Vagina (tissue), 2 donors: ENCODE measurements around the gene KIF16B. TPM values are rescaled to one million over a fixed set of nuclear protein-coding genes. Genes with fewer than 3 reads are reported as not detected.

Experiments
- DNase-seq, 2 donors: peaks; one replicate each; pipeline ENCODE4 v3.0.0-alpha.2; 2017; ENCODE audit errors: extremely low spot score in 2 of 2
- H3K27ac ChIP-seq: fragments of 200-600 bp; sonication (generic); one replicate; pipeline ENCODE4 v1.5.1; 2019
- H3K27me3 ChIP-seq: fragments of 200-600 bp; sonication (generic); one replicate; pipeline ENCODE4 v1.5.1; 2019
- H3K36me3 ChIP-seq, 2 donors: fragments of 200-600 bp; sonication (generic); one replicate each; pipeline ENCODE4 v1.5.1; 2017 to 2019
- H3K4me1 ChIP-seq: fragments of 200-600 bp; sonication (generic); one replicate; pipeline ENCODE4 v1.5.1; 2019
- H3K4me3 ChIP-seq, 2 donors: fragments of 200-600 bp; sonication (generic); 1 replicate in 1 of 2; 2 replicates in 1 of 2; pipeline ENCODE4 v1.5.1; 2016 to 2019
- H3K9me3 ChIP-seq: fragments of 200-600 bp; sonication (generic); one replicate; pipeline ENCODE4 v1.5.1; 2019
- POLR2A ChIP-seq, 2 donors: fragments of 450-650 bp; IDR thresholded peaks; one replicate each; pipeline ENCODE4 v1.6.1; 2017; ENCODE audit warnings: antibody characterized with exemption in 2 of 2, mild to moderate bottlenecking in 2 of 2, moderate library complexity in 2 of 2
- POLR2AphosphoS5 ChIP-seq, 2 donors: sonication (generic); formaldehyde crosslinking; IDR thresholded peaks; one replicate each; pipeline ENCODE4 v1.9.0; 2017; ENCODE audit warnings: antibody characterized with exemption in 2 of 2, mild to moderate bottlenecking in 2 of 2, low read depth in 1 of 2; ENCODE audit not compliant: insufficient read depth in 1 of 2
- intact Hi-C: fragments of 100-400 bp; cut with DNase I; formaldehyde crosslinking; loops from one replicate; pipeline ENCODE4 v1.15.1; 2023
- total RNA-seq: library from RNA; depleted of rRNA; stranded (reverse); fragments of >200 nt; gene quantifications from one replicate; pipeline ENCODE4 v1.2.3, GENCODE V29; 2016
- TF ChIP-seq, protein P1 (sequence below), 3 experiments: fragments of 450-650 bp in 2 of 3; fragments of 200-600 bp in 1 of 3; sonication (generic) in 1 of 3; IDR thresholded peaks; one replicate each; pipeline ENCODE4 v1.5.1; 2017 to 2019; ENCODE audit warnings: antibody characterized with exemption in 3 of 3, mild to moderate bottlenecking in 2 of 3, moderate library complexity in 2 of 3

Gene KIF16B
- total RNA-seq, 1 donor from 2014 or later = 27.7 TPM

GRCh38 chr20:16337707-16338106 lies 235.5 kb downstream of the KIF16B start:
- Histone ChIP-seq H3K9me3 (no peaks in the 10 kb centered on the region), H3K27me3 (no peaks in the 10 kb centered on the region), H3K4me3 (no peak overlapping the region), H3K4me1 (no peaks in the 10 kb centered on the region), H3K36me3 (peaks cover 0 to 15% of the 10 kb centered on the region in 2 donors), H3K27ac (no peak overlapping the region)
- no peak for DNase-seq
- no peak for TF ChIP-seq POLR2A (IDR thresholded peaks at IDR 0.05)
- TF ChIP-seq POLR2AphosphoS5 (IDR thresholded peaks at IDR 0.05; ENCODE audit: insufficient read depth in 1 of 2, low read depth in 1 of 2) = no peak
- TF ChIP-seq, protein P1, sequence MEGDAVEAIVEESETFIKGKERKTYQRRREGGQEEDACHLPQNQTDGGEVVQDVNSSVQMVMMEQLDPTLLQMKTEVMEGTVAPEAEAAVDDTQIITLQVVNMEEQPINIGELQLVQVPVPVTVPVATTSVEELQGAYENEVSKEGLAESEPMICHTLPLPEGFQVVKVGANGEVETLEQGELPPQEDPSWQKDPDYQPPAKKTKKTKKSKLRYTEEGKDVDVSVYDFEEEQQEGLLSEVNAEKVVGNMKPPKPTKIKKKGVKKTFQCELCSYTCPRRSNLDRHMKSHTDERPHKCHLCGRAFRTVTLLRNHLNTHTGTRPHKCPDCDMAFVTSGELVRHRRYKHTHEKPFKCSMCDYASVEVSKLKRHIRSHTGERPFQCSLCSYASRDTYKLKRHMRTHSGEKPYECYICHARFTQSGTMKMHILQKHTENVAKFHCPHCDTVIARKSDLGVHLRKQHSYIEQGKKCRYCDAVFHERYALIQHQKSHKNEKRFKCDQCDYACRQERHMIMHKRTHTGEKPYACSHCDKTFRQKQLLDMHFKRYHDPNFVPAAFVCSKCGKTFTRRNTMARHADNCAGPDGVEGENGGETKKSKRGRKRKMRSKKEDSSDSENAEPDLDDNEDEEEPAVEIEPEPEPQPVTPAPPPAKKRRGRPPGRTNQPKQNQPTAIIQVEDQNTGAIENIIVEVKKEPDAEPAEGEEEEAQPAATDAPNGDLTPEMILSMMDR (IDR thresholded peaks at IDR 0.05) = no peak
- intact Hi-C loops = no loop called here

GRCh38 chr20:16327606-16328005 lies 245.6 kb downstream of the KIF16B start:
- Histone ChIP-seq H3K27ac (no peak overlapping the region), H3K4me3 (no peak overlapping the region), H3K36me3 (no peaks in the 10 kb centered on the region), H3K9me3 (no peaks in the 10 kb centered on the region), H3K27me3 (no peaks in the 10 kb centered on the region), H3K4me1 (no peaks in the 10 kb centered on the region)
- DNase-seq = no peak
- TF ChIP-seq POLR2AphosphoS5 (IDR thresholded peaks at IDR 0.05; ENCODE audit: insufficient read depth in 1 of 2, low read depth in 1 of 2) (no peak), POLR2A (IDR thresholded peaks at IDR 0.05) (no peak)
- TF ChIP-seq, protein P1 (IDR thresholded peaks at IDR 0.05) = no peak
- intact Hi-C loops = no loop called here

DNA sequence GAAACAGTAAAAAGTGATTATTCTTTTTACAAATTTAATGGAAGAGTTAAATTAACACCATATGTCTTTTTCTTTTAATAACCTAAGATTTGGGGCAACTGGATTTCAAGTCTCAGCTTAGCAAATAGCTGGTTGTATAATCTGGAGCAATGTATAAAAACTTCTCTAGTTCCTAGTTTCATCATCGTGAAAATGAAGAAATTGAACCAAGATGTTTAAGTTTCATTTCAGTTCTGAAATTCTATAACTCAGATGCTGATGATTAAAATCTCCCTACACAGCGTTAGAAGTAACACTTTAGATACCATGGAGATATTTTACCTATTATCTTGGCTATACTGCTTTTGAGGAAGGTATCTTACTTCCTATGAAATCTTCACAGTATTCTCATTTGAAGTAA lies 252.0 kb downstream of the KIF16B start:
- TF ChIP-seq POLR2AphosphoS5 (IDR thresholded peaks at IDR 0.05; ENCODE audit: insufficient read depth in 1 of 2, low read depth in 1 of 2) (no peak), POLR2A (IDR thresholded peaks at IDR 0.05) (no peak)
- TF ChIP-seq, protein P1 (IDR thresholded peaks at IDR 0.05) = no peak
- Histone ChIP-seq H3K27me3 (no peaks in the 10 kb centered on the region), H3K4me3 (no peak overlapping the region), H3K9me3 (no peaks in the 10 kb centered on the region), H3K27ac (no peak overlapping the region), H3K4me1 (no peaks in the 10 kb centered on the region), H3K36me3 (no peaks in the 10 kb centered on the region)
- DNase-seq = no peak
- intact Hi-C loops = no loop called here

DNA sequence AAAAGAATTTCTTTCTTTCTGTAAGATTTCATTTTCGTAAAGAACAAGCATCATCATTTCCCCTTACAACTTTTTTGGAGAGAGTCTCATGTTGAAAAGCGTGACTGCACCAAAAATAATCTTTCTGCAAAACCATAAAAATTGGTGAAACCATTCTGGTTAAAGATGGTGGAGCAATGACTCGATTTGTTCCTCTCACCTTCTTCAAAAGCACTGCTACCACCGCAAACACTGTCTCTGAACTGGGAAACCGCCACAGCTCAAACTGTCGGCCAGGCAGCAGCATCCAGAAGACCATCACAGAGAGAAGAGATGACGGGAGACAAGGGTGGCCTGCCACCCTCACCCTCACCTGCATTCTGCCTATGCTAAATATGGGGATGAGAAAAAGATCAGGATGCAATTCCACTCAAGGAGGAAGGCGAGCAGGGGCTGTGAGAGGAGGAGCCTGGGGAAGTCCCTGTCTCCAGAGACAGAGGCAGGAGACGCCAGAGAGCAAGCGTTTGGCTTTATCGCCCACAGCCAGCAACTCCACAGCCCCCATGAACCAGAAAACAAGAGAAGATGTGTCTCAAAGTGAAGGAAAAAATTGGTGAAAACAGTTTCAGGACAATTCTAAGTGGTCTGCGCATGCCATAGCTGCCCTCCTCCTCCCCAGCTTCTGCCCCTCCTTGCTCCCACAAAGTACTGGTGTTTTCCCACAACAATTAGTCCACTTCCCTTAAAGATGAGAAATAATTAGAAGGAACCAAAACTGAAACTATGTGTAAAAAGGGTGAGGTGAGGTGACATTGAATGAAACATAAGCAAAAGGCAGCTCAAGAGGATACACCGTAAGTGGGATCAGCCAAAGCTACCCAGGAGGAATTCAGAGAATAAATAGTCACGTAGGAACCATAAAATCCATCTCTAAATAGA lies 255.5 kb downstream of the KIF16B start:
- H3K4me3 ChIP-seq = no peak overlapping the region
- no peaks in the 10 kb centered on the region for H3K27me3 ChIP-seq
- TF ChIP-seq POLR2AphosphoS5 (IDR thresholded peaks at IDR 0.05; ENCODE audit: insufficient read depth in 1 of 2, low read depth in 1 of 2) (no peak), POLR2A (IDR thresholded peaks at IDR 0.05) (no peak)
- TF ChIP-seq, protein P1 (IDR thresholded peaks at IDR 0.05) = no peak
- intact Hi-C loops = no loop called here
- no peaks in the 10 kb centered on the region for H3K4me1 ChIP-seq
- DNase-seq = no peak
- no peak overlapping the region for H3K27ac ChIP-seq
- H3K36me3 ChIP-seq = no peaks in the 10 kb centered on the region
- no peaks in the 10 kb centered on the region for H3K9me3 ChIP-seq

DNA sequence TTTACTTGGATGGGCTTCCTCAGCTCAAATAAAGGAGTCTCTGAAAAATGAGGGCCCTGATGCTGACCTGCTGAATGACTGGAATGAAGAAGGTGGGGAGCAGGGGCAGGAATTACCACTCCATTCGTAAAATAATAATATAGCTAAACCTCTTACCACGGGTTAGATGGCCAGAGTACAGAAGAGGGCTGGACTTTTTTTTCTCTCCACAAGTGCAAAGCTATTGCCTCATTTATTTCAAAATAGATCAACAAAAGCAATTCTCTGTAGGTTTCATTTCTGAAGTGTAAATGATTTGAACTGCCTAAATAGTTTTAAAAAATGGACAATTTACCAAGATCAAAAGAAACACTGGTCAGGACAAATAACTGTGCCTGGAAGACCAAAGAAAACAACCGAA lies 256.7 kb downstream of the KIF16B start:
- Histone ChIP-seq H3K27ac (no peak overlapping the region), H3K9me3 (no peaks in the 10 kb centered on the region), H3K36me3 (no peaks in the 10 kb centered on the region), H3K4me1 (no peaks in the 10 kb centered on the region), H3K4me3 (no peak overlapping the region), H3K27me3 (no peaks in the 10 kb centered on the region)
- intact Hi-C loops = no loop called here
- TF ChIP-seq POLR2AphosphoS5 (IDR thresholded peaks at IDR 0.05; ENCODE audit: insufficient read depth in 1 of 2, low read depth in 1 of 2) (no peak), POLR2A (IDR thresholded peaks at IDR 0.05) (no peak)
- TF ChIP-seq, protein P1 (IDR thresholded peaks at IDR 0.05) = no peak
- no peak for DNase-seq
